Naive thymus-derived CD4-positive, alpha-beta T cell (primary cell): Measurements from ENCODE around the gene MKRN2. TPM values are rescaled to one million over a fixed set of nuclear protein-coding genes. Genes with fewer than 3 reads are reported as not detected.

Source experiments
- ATAC-seq: fragments of 150-1000 bp; cut with Tn5 transposase; 2 replicates; pipeline ENCODE4 v1.10.0; 2021; ENCODE audit warnings: mild to moderate bottlenecking, moderate library complexity
- CTCF ChIA-PET: fragments of 350-600 bp; sonication (Branson Sonifier 250); formaldehyde crosslinking; loops from one replicate; lab custom pipeline; 2021; ENCODE audit warnings: antibody characterized with exemption; lab: Charles Lee
- POLR2A ChIA-PET: fragments of 350-600 bp; sonication (Branson Sonifier 250); formaldehyde crosslinking; loops from one replicate; lab custom pipeline; 2021; ENCODE audit warnings: antibody characterized with exemption, inconsistent platforms; lab: Charles Lee
- DNase-seq, 9 donors: peaks; one replicate each; pipeline versions ENCODE4 v3.0.0 to v3.0.0-alpha.2; 2020 to 2022; ENCODE audit warnings: mixed read lengths in 1 of 9
- H3K27ac ChIP-seq: one replicate; pipeline ENCODE4 v1.7.0; 2013; ENCODE audit warnings: mild to moderate bottlenecking, low read depth, low read length, moderate library complexity
- H3K27me3 ChIP-seq, 2 donors: one replicate each; pipeline ENCODE4 v1.7.0; 2013; ENCODE audit warnings: low read length in 2 of 2, mild to moderate bottlenecking in 2 of 2, moderate library complexity in 2 of 2; ENCODE audit not compliant: control insufficient read depth in 2 of 2, insufficient read depth in 2 of 2
- H3K36me3 ChIP-seq, 3 experiments: 1 replicate in 2 of 3; 2 replicates in 1 of 3; pipeline ENCODE4 v1.7.0; 2013; ENCODE audit warnings: low read length in 3 of 3, mild to moderate bottlenecking in 3 of 3, moderate library complexity in 1 of 3; ENCODE audit not compliant: insufficient read depth in 3 of 3, control insufficient read depth in 2 of 3
- H3K4me1 ChIP-seq, 2 donors: one replicate each; pipeline ENCODE4 v1.7.0; 2013; ENCODE audit warnings: low read length in 2 of 2, mild to moderate bottlenecking in 2 of 2, moderate library complexity in 1 of 2; ENCODE audit not compliant: control insufficient read depth in 2 of 2, insufficient read depth in 2 of 2
- H3K4me3 ChIP-seq: 2 replicates; pipeline ENCODE4 v1.7.0; 2013; ENCODE audit warnings: mild to moderate bottlenecking, low read length
- H3K9me3 ChIP-seq, 3 experiments: 1 replicate in 2 of 3; 2 replicates in 1 of 3; pipeline ENCODE4 v1.7.0; 2013; ENCODE audit warnings: low read length in 3 of 3; ENCODE audit not compliant: control insufficient read depth in 2 of 3
- H3K27ac Mint-ChIP-seq, 9 donors: one replicate each; pipeline ENCODE4 v1.8.0; 2020 to 2022; ENCODE audit warnings: mixed read lengths in 9 of 9, mild to moderate bottlenecking in 8 of 9, moderate library complexity in 5 of 9, inconsistent platforms in 2 of 9
- H3K27me3 Mint-ChIP-seq, 5 donors: one replicate each; pipeline ENCODE4 v1.8.0; 2021 to 2022; ENCODE audit warnings: mixed read lengths in 5 of 5, mild to moderate bottlenecking in 1 of 5
- H3K36me3 Mint-ChIP-seq, 5 donors: one replicate each; pipeline ENCODE4 v1.8.0; 2020 to 2022; ENCODE audit warnings: mixed read lengths in 5 of 5, mild to moderate bottlenecking in 3 of 5, inconsistent platforms in 1 of 5
- H3K4me1 Mint-ChIP-seq, 7 donors: one replicate each; pipeline ENCODE4 v1.8.0; 2020 to 2022; ENCODE audit warnings: mixed read lengths in 7 of 7, mild to moderate bottlenecking in 3 of 7, inconsistent platforms in 1 of 7
- H3K4me3 Mint-ChIP-seq, 10 donors: one replicate each; pipeline ENCODE4 v1.8.0; 2020 to 2022; ENCODE audit warnings: mild to moderate bottlenecking in 10 of 10, mixed read lengths in 10 of 10, moderate library complexity in 6 of 10, inconsistent platforms in 2 of 10
- H3K9me3 Mint-ChIP-seq, 11 donors: one replicate each; pipeline ENCODE4 v1.8.0; 2020 to 2022; ENCODE audit warnings: mixed read lengths in 11 of 11, mild to moderate bottlenecking in 4 of 11, inconsistent platforms in 1 of 11, moderate library complexity in 1 of 11
- intact Hi-C, 2 donors: fragments of 100-400 bp; cut with micrococcal nuclease; formaldehyde crosslinking; loops; one replicate each; pipeline ENCODE4 v1.15.1; 2023
- polyA plus RNA-seq, 2 donors: library from polyadenylated mRNA; unstranded; fragments of 300-500 nt; fragmentation: Illumina TruSeq; gene quantifications; one replicate each; pipeline ENCODE4 v1.2.3, GENCODE V29; 2021
- total RNA-seq, 6 experiments: library from RNA in 5 of 6; stranded (reverse) in 5 of 6; gene quantifications; 1 replicate in 5 of 6; 2 replicates in 1 of 6; pipeline ENCODE4 v1.2.3 and lab custom pipeline; 2021 to 2026

MKRN2 gene
- total and polyA plus RNA-seq, 7 experiments from 2014 or later: 21.9 to 66.2 (median 32.9) TPM

DNA sequence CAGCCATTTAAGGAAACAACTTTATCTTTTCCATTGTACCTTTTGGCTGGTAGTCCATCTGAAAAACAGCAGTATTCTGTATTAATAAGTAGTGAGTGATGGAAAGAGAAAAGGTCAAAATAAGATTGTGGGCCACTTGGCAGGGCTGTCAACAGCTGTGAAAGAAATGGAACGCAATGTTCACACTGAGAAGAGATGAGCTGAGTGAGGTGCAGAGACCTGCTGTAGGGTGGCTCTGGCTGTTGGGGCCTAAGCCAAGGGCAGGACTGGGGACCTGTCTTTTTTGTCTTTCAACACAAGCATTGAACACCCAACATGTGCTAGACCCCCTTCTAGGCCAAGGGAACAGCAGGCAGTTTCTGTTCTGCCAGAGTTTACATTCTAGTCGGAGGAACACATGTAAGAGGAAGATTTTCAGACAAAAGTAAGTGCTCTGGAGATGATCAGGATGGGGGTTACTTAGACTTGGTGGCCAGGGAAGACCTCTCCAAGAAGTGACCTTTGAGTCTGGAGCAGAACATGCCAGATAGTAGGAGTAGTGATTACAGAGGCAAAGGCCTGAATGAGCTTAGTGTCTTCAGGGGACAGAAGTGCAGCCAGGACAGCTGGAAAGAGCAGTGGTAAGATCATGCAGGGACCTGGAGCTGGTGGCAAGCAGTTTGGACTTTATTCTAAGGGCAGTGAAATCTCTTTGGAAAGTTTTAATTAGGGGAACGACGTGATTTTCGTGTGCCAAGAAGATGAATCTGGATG is 43.0 kb upstream of the MKRN2 start:
- no peak for ATAC-seq
- POLR2A ChIA-PET: no interaction called here

GRCh38 chr3:12515631-12516030 is 41.3 kb upstream of the MKRN2 start:
- Histone ChIP-seq H3K27me3 (no peaks in the 10 kb centered on the region), H3K36me3 (peaks cover 0 to 4% (median 0%) of the 10 kb centered on the region in 3 experiments), H3K27ac (no peak overlapping the region), H3K4me3 (no peak overlapping the region), H3K9me3 (no peaks in the 10 kb centered on the region), H3K4me1 (no peaks in the 10 kb centered on the region)
- Mint-ChIP-seq H3K36me3 (peaks cover 2 to 43% (median 10%) of the 10 kb centered on the region in 5 donors), H3K27me3 (no peaks in the 10 kb centered on the region), H3K4me3 (no peak overlapping the region), H3K27ac (no peak overlapping the region), H3K4me1 (peaks cover 0 to 8% (median 0%) of the 10 kb centered on the region in 7 donors), H3K9me3 (no peaks in the 10 kb centered on the region)
- CTCF ChIA-PET: no interaction called here
- POLR2A ChIA-PET: interaction anchor here (0.8 kb wide), 1 partner anchor 31 kb away, joined by 3 read pairs; the partner anchor contains the start of gene TSEN2
- intact Hi-C loops: no loop called here
- DNase-seq (no peak), ATAC-seq (no peak)

More for the DNA sequence above, 43.0 kb upstream of the MKRN2 start:
- peaks cover 0 to 3% (median 0%) of the 10 kb centered on the region in 3 experiments for H3K36me3 ChIP-seq
- Mint-ChIP-seq H3K9me3 (no peaks in the 10 kb centered on the region), H3K4me3 (no peak overlapping the region), H3K4me1 (peaks cover 0 to 8% (median 0%) of the 10 kb centered on the region in 7 donors), H3K27ac (peak overlapping the region in 2 of 9 donors; percentile 53 to 56), H3K36me3 (peaks cover 1 to 36% (median 7%) of the 10 kb centered on the region in 5 donors), H3K27me3 (no peaks in the 10 kb centered on the region)
- H3K9me3 ChIP-seq: no peaks in the 10 kb centered on the region
- H3K4me3 ChIP-seq: no peak overlapping the region
- intact Hi-C loops: no loop called here
- DNase-seq: no peak
- H3K27ac ChIP-seq: no peak overlapping the region
- CTCF ChIA-PET: no interaction called here
- no peaks in the 10 kb centered on the region for H3K4me1 ChIP-seq
- H3K27me3 ChIP-seq: no peaks in the 10 kb centered on the region

GRCh38 chr3:12516873-12517272 is 40.0 kb upstream of the MKRN2 start:
- Mint-ChIP-seq H3K27me3 (no peaks in the 10 kb centered on the region), H3K4me1 (peaks cover 0 to 8% (median 0%) of the 10 kb centered on the region in 7 donors)

DNA sequence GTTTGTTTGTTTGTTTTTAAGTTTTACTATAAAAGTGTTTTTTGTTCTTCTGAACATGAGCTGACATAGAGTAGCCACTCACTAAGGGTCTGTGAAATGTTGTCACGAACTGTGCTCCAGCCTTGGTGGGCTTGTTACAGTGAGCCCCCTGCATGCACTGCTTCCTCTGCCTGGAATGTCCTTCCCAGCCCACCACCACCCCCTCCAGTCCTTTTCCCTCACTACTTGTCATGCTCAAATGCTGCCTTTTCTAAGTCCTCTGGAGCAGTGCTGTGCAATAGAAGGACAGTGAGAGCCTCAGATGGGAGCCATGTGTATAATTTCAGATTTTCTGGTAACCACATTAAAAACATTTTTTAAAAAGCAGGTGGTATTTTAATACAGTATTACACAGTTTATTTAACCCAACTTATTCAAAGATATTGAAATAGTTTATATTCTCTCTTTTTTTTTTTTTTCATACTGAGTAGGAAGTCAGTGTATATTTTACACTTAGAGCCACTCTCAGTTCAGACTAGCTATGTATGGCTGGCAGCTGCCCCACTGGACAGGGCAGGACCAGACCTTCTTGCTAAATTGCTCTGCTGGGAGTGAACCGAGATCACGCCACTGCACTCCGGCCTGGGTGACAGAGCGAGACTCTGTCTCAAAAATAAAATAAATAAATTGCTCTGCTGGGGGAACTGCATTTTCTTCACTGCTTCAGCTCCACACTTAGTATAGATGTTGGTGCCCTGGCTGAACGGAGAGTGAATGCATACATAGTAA is 38.4 kb upstream of the MKRN2 start:
- H3K4me3 Mint-ChIP-seq: no peak overlapping the region
- no peaks in the 10 kb centered on the region for H3K27me3 Mint-ChIP-seq
- H3K9me3 Mint-ChIP-seq: peaks cover 0 to 3% (median 0%) of the 10 kb centered on the region in 11 donors
- no peak overlapping the region for H3K27ac Mint-ChIP-seq
- H3K9me3 ChIP-seq: no peaks in the 10 kb centered on the region
- H3K4me1 ChIP-seq: no peaks in the 10 kb centered on the region
- H3K27ac ChIP-seq: no peak overlapping the region
- ATAC-seq (no peak), DNase-seq (no peak)
- ChIA-PET POLR2A (no interaction called here), CTCF (no interaction called here)
- H3K36me3 ChIP-seq: peaks cover 0 to 20% (median 0%) of the 10 kb centered on the region in 3 experiments
- H3K4me3 ChIP-seq: no peak overlapping the region
- peaks cover 0 to 7% (median 0%) of the 10 kb centered on the region in 7 donors for H3K4me1 Mint-ChIP-seq
- intact Hi-C loops: no loop called here
- H3K27me3 ChIP-seq: no peaks in the 10 kb centered on the region
- H3K36me3 Mint-ChIP-seq: peaks cover 8 to 44% (median 13%) of the 10 kb centered on the region in 5 donors

More at GRCh38 chr3:12516873-12517272, 40.0 kb upstream of the MKRN2 start:
- Mint-ChIP-seq H3K27ac (no peak overlapping the region), H3K4me3 (no peak overlapping the region), H3K9me3 (peaks cover 0 to 3% (median 0%) of the 10 kb centered on the region in 11 donors), H3K36me3 (peaks cover 8 to 42% (median 14%) of the 10 kb centered on the region in 5 donors)
- no peaks in the 10 kb centered on the region for H3K4me1 ChIP-seq
- ATAC-seq: no peak
- no peak overlapping the region for H3K27ac ChIP-seq
- H3K4me3 ChIP-seq: no peak overlapping the region
- ChIA-PET POLR2A (no interaction called here), CTCF (no interaction called here)
- DNase-seq: no peak
- H3K36me3 ChIP-seq: peaks cover 0 to 10% (median 0%) of the 10 kb centered on the region in 3 experiments
- intact Hi-C loops: no loop called here
- no peaks in the 10 kb centered on the region for H3K9me3 ChIP-seq
- no peaks in the 10 kb centered on the region for H3K27me3 ChIP-seq

- peak overlapping the region in 1 of 9 donors; percentile 55 for H3K27ac Mint-ChIP-seq
- Histone ChIP-seq H3K27me3 (no peaks in the 10 kb centered on the region), H3K27ac (no peak overlapping the region), H3K4me3 (no peak overlapping the region), H3K36me3 (peaks cover 0 to 25% (median 3%) of the 10 kb centered on the region in 3 experiments), H3K4me1 (no peaks in the 10 kb centered on the region), H3K9me3 (no peaks in the 10 kb centered on the region)
- peaks cover 0 to 3% (median 0%) of the 10 kb centered on the region in 11 donors for H3K9me3 Mint-ChIP-seq
- ATAC-seq (no peak), DNase-seq (no peak)
- POLR2A ChIA-PET: no interaction called here
- H3K36me3 Mint-ChIP-seq: peaks cover 9 to 51% (median 20%) of the 10 kb centered on the region in 5 donors
- H3K4me3 Mint-ChIP-seq: no peak overlapping the region
- CTCF ChIA-PET: no interaction called here
- H3K4me1 Mint-ChIP-seq: no peaks in the 10 kb centered on the region
- H3K27me3 Mint-ChIP-seq: no peaks in the 10 kb centered on the region
- intact Hi-C loops: no loop called here
Observed at GRCh38 chr3:12521010-12521409, 35.9 kb upstream of the MKRN2 start.

GRCh38 chr3:12522721-12523120 is 34.2 kb upstream of the MKRN2 start:
- H3K27ac ChIP-seq: no peak overlapping the region
- ChIA-PET POLR2A (no interaction called here), CTCF (no interaction called here)
- no peaks in the 10 kb centered on the region for H3K4me1 ChIP-seq
- Mint-ChIP-seq H3K4me3 (no peak overlapping the region), H3K9me3 (peaks cover 0 to 3% (median 0%) of the 10 kb centered on the region in 11 donors), H3K27me3 (no peaks in the 10 kb centered on the region), H3K4me1 (no peaks in the 10 kb centered on the region), H3K36me3 (peaks cover 8 to 61% (median 26%) of the 10 kb centered on the region in 5 donors), H3K27ac (no peak overlapping the region)
- no peaks in the 10 kb centered on the region for H3K27me3 ChIP-seq
- no peaks in the 10 kb centered on the region for H3K9me3 ChIP-seq
- ATAC-seq (no peak), DNase-seq (no peak)
- intact Hi-C loops: no loop called here
- no peak overlapping the region for H3K4me3 ChIP-seq
- peaks cover 0 to 28% (median 3%) of the 10 kb centered on the region in 3 experiments for H3K36me3 ChIP-seq
